Stimulated activated naive B cell treated with anti-CD40 and anti-IgM and Interleukin-4, amounts not matched to agents 10 μg/mL and 1 μg/mL and 100 μg/mL, for 72 hours (primary cell): ENCODE measurements around the gene UTP14C.

Source experiments
- ATAC-seq, 2 donors: fragments of 150-1000 bp; cut with Tn5 transposase; replicated peaks; 2 replicates each; pipeline ENCODE4 v1.10.0; 2021; ENCODE audit warnings: moderate library complexity in 1 of 2
- DNase-seq: peaks from one replicate; pipeline ENCODE4 v3.0.0; 2021
- H3K27ac Mint-ChIP-seq: one replicate; pipeline ENCODE4 v1.8.0; 2022; ENCODE audit warnings: mild to moderate bottlenecking, mixed read lengths
- H3K27me3 Mint-ChIP-seq, 2 donors: one replicate each; pipeline ENCODE4 v1.8.0; 2022; ENCODE audit warnings: mixed read lengths in 2 of 2
- H3K36me3 Mint-ChIP-seq, 2 donors: one replicate each; pipeline ENCODE4 v1.8.0; 2022; ENCODE audit warnings: mixed read lengths in 2 of 2, mild to moderate bottlenecking in 1 of 2
- H3K4me1 Mint-ChIP-seq, 2 donors: one replicate each; pipeline ENCODE4 v1.8.0; 2022; ENCODE audit warnings: mixed read lengths in 2 of 2, mild to moderate bottlenecking in 1 of 2
- H3K4me3 Mint-ChIP-seq, 2 donors: one replicate each; pipeline ENCODE4 v1.8.0; 2022; ENCODE audit warnings: mild to moderate bottlenecking in 2 of 2, mixed read lengths in 2 of 2, moderate library complexity in 1 of 2
- H3K9me3 Mint-ChIP-seq, 2 donors: one replicate each; pipeline ENCODE4 v1.8.0; 2022; ENCODE audit warnings: mixed read lengths in 2 of 2, mild to moderate bottlenecking in 1 of 2

Gene UTP14C

DNA sequence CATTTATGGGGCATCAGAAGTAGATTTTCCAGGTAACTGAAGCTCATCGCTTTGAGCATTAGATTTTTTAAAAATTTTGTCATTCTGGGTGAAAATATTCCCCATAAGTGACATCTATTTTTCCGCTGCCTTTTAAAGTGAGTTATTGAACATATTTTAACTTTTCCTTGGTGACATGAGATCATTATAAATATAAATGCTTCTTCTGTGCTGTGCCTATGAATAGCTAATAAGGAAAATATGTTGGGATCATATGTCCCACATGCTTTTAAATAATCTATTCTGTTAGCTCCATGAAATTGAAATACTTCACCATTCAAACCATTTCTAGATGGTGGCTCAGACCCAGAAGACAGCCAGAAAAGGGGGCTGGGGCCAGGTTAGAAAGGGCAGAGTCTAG lies 27.3 kb upstream of the UTP14C start:
- Mint-ChIP-seq H3K27me3 (peaks cover 23 to 56% of the 10 kb centered on the region in 2 donors), H3K9me3 (no peaks in the 10 kb centered on the region), H3K27ac (no peak overlapping the region), H3K36me3 (no peaks in the 10 kb centered on the region), H3K4me1 (peaks cover 0 to 1% of the 10 kb centered on the region in 2 donors), H3K4me3 (no peak overlapping the region)
- ATAC-seq (no peak), DNase-seq (no peak)

DNA sequence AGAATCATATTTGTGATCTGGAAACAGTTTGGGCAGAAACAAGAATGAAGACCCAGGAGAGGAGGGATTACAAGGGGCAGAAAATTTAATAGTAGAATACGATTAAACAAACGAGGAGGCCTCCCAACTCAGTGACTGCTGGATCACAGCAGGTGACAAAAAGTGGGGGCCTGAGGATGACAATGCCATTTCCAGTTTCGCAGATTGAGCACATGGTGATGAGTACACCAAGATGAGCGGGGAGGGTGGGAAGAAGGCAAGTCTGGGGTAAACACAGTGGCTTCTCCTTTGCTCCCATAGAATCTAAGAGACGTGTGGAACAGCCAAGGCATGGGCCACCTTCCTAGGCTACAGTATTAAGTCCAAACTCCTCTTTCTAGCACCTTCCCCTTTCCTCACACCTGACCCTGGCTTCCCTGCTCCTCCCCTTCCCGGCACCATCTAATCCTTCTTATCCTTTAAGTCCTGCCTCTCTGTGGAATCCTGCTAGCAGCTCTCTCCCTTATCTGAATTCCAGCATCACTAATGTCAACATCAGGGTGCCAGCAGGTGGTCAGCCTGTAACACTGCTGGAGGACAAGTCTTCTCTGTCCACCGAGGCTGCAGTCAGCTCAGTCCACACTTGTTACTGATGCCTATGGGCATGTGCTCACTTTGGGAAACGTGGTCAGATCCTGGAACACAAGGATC lies 26.7 kb upstream of the UTP14C start:
- DNase-seq (no peak), ATAC-seq (no peak)
- Mint-ChIP-seq H3K4me3 (no peak overlapping the region), H3K36me3 (no peaks in the 10 kb centered on the region), H3K27me3 (peaks cover 23 to 56% of the 10 kb centered on the region in 2 donors), H3K9me3 (no peaks in the 10 kb centered on the region), H3K27ac (no peak overlapping the region), H3K4me1 (peaks cover 0 to 1% of the 10 kb centered on the region in 2 donors)

DNA sequence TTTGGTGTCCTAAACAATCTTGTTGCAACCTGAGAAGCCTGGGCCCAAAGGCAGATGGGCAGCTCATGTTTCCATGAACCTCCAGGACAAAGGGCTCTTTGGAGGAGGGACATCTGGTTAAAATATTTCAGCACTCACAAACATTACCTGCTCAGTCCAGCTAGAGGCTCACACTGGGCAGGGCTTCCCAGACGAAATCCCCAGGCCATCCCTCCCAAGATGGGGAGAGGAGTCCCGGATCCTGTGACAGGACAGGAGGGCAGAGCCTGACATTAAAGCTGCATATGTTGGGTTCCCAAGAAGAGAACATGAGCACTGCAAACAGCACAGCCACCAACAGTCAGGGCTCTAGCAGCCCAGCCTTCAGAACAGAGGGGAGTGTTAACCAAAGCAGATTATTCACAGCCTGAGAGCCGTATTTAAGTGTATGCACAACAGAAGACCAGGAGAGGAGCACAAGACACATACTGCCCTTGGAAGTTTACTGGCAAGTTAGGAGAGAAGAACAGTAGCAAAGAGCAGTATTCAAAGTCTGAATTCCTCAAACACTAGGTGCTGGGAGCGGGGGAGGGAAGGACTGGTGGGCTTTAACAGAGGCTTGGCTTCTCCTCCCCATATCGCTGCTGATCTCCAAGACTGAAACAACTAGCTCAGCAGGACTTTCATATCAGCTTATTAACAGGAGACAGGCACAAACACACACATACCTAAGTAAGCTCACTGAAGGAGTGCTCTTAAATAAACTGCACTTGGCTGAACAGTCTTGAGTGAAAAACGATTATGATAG lies 25.6 kb upstream of the UTP14C start:
- Mint-ChIP-seq H3K27me3 (peaks cover 23 to 56% of the 10 kb centered on the region in 2 donors), H3K27ac (no peak overlapping the region), H3K4me1 (peaks cover 0 to 1% of the 10 kb centered on the region in 2 donors), H3K9me3 (no peaks in the 10 kb centered on the region), H3K36me3 (no peaks in the 10 kb centered on the region), H3K4me3 (no peak overlapping the region)
- ATAC-seq: no peak
- DNase-seq: no peak

DNA sequence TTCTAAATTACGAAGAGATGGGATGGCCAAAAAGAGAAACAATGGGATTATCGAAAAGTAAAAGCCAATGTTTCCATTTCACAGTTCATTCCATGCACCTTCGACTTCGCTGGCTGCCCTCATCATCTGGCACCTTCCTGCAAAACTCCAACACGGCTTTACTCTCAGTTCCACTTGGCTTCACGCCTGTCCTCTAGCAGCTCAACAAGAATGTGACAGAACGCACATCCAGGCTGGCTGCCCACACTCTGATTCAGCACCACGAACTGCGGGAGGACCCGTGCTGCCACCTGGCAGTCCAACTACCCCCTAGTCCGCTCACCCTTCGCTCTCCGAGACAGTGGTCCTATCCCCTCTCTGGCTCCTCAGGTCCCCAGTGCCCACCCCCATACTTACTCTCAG lies 25.0 kb upstream of the UTP14C start:
- H3K4me3 Mint-ChIP-seq: no peak overlapping the region
- H3K27me3 Mint-ChIP-seq: peaks cover 23 to 55% of the 10 kb centered on the region in 2 donors
- no peak for ATAC-seq
- H3K9me3 Mint-ChIP-seq: no peaks in the 10 kb centered on the region
- peaks cover 0 to 1% of the 10 kb centered on the region in 2 donors for H3K4me1 Mint-ChIP-seq
- H3K27ac Mint-ChIP-seq: no peak overlapping the region
- no peaks in the 10 kb centered on the region for H3K36me3 Mint-ChIP-seq
- no peak for DNase-seq

DNA sequence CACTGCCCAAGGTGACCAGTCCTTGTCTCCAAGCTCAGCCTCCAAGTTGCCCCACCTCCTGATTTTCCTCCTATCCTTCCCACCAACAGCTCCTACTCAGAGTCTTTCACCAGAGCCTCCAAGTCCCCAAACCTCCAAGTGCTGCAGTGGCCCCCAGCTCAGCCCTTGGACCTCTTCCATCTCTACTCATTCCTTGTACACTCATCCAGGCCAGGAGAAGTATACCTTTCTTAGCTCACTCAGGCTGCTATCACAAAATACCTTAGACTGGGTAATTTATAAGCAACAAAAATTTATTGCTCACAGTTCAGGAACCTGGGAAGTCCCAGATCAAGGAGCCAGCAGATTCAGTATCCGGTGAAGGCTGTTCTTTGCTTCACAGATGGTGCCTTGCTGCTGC lies 24.6 kb upstream of the UTP14C start:
- no peak overlapping the region for H3K4me3 Mint-ChIP-seq
- peaks cover 23 to 50% of the 10 kb centered on the region in 2 donors for H3K27me3 Mint-ChIP-seq
- ATAC-seq (no peak), DNase-seq (no peak)
- no peaks in the 10 kb centered on the region for H3K36me3 Mint-ChIP-seq
- H3K9me3 Mint-ChIP-seq: no peaks in the 10 kb centered on the region
- H3K4me1 Mint-ChIP-seq: peaks cover 0 to 1% of the 10 kb centered on the region in 2 donors
- H3K27ac Mint-ChIP-seq: no peak overlapping the region

DNA sequence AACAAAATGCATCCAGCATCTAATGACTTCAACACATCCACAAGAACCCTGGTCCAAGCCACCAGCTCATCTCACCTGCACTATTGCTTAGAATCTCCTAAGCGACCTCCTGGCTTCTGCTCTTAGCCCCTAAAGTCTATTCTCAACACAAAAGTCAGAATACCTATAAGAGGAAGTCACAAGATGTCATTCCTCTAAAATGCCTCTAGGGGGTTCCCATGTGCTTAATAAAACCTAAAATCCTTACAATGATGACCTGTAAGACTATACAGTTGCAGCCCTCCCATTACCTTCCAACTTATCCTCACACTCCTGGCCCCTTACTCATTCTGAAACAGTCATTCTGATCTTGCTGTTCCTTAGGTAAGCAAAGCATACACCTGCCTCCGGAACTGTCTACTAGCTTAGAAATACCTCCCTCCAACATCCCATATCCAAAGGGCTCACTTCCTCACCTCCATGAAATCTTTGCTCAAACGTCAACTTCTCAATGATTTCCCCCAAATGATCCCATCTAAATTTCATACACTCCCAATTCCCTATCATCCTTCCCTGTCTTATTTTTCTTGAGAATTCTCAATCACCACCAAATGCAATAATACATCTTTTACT lies 23.3 kb upstream of the UTP14C start:
- Mint-ChIP-seq H3K4me3 (no peak overlapping the region), H3K36me3 (no peaks in the 10 kb centered on the region), H3K27me3 (peaks cover 23 to 43% of the 10 kb centered on the region in 2 donors), H3K9me3 (no peaks in the 10 kb centered on the region), H3K4me1 (peaks cover 0 to 1% of the 10 kb centered on the region in 2 donors), H3K27ac (no peak overlapping the region)
- ATAC-seq: peak; percentile 84 to 87
- no peak for DNase-seq

DNA sequence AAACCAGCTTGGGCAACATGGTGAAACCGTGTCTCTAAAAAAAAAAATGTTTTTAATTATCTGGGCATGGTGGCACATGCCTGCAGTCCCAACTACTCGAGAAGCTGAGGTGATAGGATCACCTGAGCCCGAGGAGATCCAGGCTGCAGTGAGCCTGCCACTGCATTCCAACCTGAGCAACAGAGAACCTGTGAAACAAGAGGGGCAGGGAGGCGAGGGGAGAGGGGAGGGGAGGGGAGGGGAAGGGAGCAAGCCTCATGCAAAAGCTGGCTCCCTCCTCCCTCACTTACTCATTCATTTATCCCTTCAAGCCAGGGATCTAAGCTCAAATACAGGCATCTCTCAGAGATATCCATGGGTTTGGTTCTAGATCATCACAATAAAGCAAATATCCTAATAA lies 22.1 kb upstream of the UTP14C start:
- Mint-ChIP-seq H3K27me3 (peaks cover 30 to 43% of the 10 kb centered on the region in 2 donors), H3K4me3 (no peak overlapping the region), H3K9me3 (no peaks in the 10 kb centered on the region), H3K36me3 (no peaks in the 10 kb centered on the region), H3K4me1 (peaks cover 0 to 1% of the 10 kb centered on the region in 2 donors), H3K27ac (no peak overlapping the region)
- ATAC-seq (no peak), DNase-seq (no peak)

DNA sequence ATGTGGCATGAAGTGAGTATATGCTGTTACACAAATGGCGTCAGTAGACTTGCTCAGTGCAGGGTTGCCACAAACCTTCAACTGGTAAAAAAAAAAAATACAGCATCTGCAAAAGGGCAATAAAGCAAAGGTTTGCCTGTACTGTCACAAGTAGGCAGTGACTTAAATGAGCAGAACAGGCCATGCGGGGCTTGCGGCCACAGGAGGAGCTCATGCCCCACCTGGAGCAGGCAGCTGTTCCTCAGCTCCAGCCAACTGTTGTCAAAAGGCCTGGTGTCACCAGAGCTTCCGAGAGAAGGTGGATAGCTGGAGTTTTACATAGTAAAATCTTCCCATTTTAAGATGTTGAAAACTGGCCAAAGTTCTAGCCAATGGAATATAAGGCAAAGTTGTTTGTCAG lies 20.9 kb upstream of the UTP14C start:
- H3K9me3 Mint-ChIP-seq: no peaks in the 10 kb centered on the region
- H3K27ac Mint-ChIP-seq: no peak overlapping the region
- H3K27me3 Mint-ChIP-seq: peaks cover 29 to 42% of the 10 kb centered on the region in 2 donors
- H3K4me3 Mint-ChIP-seq: no peak overlapping the region
- no peak for DNase-seq
- H3K36me3 Mint-ChIP-seq: no peaks in the 10 kb centered on the region
- ATAC-seq: no peak
- H3K4me1 Mint-ChIP-seq: peaks cover 0 to 1% of the 10 kb centered on the region in 2 donors

DNA sequence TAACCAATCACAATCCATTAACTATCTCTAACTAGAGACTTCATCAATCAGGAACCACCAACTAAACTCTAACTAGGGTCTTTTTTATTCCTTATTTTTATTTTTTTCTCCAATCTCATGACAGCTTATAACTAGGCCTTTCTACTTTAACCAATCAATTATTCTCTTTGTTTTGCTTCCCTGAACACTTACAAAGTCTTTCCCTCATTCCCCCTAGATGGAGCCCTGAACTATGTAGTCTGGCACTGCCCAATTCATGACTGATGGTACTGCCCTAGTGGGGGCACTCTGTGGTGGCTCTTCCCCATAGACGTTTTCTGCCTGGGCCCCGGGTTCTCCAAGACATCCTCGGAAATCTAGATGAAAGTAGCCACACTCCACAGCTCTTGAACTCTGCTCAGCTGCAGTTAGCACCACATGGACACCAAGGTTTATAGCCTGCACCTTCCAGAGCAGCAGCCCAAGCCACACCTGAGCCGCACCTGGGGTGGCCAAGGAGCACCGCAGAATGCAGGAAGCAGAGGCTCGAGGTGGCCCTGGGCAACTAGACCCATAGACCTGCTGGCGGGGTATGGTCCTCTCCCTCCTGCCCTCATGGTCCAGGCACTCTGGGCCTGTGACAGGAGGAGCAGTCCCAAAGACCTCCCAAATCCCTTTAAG lies 19.9 kb upstream of the UTP14C start:
- H3K9me3 Mint-ChIP-seq: no peaks in the 10 kb centered on the region
- no peaks in the 10 kb centered on the region for H3K36me3 Mint-ChIP-seq
- H3K4me1 Mint-ChIP-seq: peaks cover 0 to 1% of the 10 kb centered on the region in 2 donors
- H3K27me3 Mint-ChIP-seq: peaks cover 27 to 40% of the 10 kb centered on the region in 2 donors
- DNase-seq: no peak
- peak in 1 of 2 donors; percentile 32 for ATAC-seq
- H3K4me3 Mint-ChIP-seq: no peak overlapping the region
- no peak overlapping the region for H3K27ac Mint-ChIP-seq

DNA sequence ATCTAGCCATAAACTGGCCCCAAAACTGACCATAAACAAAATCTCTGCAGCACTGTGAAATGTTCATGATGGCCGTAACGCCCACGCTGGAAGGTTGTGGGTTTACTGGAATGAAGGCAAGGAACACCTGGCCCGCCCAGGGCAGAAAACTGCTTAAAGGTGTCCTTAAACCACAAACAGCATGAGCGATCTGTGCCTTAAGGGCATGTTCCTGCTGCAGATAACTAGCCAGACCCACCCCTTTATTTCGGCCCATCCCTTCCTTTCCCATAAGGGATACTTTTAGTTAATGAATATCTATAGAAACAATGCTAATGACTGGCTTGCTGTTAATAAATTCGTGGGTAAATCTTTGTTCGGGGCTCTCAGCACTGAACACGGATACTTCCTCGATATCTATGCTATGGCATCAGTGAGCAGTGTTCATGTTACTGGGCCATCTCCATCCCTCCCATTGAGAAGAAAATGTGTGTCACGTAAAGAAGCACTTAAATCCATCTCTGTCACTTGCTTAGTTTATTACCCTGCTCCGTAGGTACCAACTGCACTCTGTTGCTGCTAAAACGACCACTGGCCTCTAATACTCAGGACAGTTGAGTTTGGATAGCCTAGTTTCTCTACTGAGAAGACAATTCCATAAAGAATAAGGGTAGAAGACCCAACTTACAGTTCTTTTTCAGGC lies 18.5 kb upstream of the UTP14C start:
- ATAC-seq (no peak), DNase-seq (no peak)
- Mint-ChIP-seq H3K36me3 (no peaks in the 10 kb centered on the region), H3K9me3 (no peaks in the 10 kb centered on the region), H3K4me1 (peaks cover 2 to 3% of the 10 kb centered on the region in 2 donors), H3K27me3 (peaks cover 25 to 45% of the 10 kb centered on the region in 2 donors), H3K27ac (no peak overlapping the region), H3K4me3 (no peak overlapping the region)

DNA sequence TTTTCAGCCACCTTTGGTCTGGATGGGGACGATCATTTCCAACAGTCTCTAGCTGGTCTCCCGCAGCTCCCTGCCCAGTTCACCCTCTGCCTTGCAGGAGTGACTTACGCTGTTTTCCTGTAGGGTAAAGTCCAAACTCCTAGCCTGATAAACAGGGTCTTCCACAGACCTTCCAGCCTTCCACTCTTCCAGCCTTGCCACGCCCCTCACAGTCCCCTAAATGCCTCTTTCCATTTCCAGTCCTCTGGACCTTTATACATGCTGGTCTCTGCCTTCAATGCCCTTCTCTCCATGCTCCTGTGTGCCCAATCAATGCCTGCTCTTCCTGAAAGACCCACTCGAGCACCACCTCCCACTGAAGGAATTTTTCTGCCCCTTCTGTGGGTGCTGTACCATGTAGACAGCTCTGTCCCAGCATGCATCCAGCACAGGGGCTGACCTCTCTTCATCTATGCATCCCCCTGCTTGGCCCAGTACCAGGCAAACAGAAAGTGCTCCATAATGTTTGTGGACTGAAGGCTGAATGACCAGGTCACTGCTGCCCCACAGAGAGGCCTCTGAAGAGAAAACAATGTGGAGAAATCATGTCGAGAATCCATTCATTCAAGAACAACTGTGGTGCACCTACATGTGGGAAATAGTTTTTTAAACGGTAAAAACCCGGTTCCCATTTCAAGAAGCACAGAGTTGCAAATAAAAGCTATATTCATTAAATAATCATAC lies 17.8 kb upstream of the UTP14C start:
- DNase-seq: no peak
- no peak overlapping the region for H3K27ac Mint-ChIP-seq
- peaks cover 5 to 7% of the 10 kb centered on the region in 2 donors for H3K4me1 Mint-ChIP-seq
- ATAC-seq: no peak
- peaks cover 26 to 46% of the 10 kb centered on the region in 2 donors for H3K27me3 Mint-ChIP-seq
- H3K36me3 Mint-ChIP-seq: no peaks in the 10 kb centered on the region
- no peaks in the 10 kb centered on the region for H3K9me3 Mint-ChIP-seq
- no peak overlapping the region for H3K4me3 Mint-ChIP-seq

DNA sequence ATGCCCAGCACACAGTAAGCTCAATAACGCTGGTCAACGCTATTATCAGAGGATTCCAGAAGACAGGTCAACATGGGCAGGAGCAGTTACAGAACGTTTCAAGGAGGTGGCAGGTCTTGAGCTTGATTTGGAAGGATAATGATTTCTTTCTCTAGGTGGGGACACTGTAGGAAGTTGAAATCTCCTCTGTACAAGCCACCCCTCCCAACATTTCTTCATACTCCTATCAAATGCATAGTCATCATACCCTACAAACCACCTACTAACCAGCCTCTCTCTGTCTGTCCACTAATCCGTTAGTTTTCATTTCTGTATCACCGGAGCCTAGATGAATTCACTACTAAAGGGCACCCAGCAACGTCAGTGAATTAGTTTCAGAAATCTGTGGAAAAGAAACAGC lies 14.5 kb upstream of the UTP14C start:
- H3K27me3 Mint-ChIP-seq: peaks cover 26 to 46% of the 10 kb centered on the region in 2 donors
- H3K4me3 Mint-ChIP-seq: peak overlapping the region in 1 of 2 donors; percentile 7
- peaks cover 0 to 2% of the 10 kb centered on the region in 2 donors for H3K36me3 Mint-ChIP-seq
- H3K4me1 Mint-ChIP-seq: peaks cover 5 to 7% of the 10 kb centered on the region in 2 donors
- H3K9me3 Mint-ChIP-seq: no peaks in the 10 kb centered on the region
- DNase-seq (no peak), ATAC-seq (no peak)
- H3K27ac Mint-ChIP-seq: no peak overlapping the region

DNA sequence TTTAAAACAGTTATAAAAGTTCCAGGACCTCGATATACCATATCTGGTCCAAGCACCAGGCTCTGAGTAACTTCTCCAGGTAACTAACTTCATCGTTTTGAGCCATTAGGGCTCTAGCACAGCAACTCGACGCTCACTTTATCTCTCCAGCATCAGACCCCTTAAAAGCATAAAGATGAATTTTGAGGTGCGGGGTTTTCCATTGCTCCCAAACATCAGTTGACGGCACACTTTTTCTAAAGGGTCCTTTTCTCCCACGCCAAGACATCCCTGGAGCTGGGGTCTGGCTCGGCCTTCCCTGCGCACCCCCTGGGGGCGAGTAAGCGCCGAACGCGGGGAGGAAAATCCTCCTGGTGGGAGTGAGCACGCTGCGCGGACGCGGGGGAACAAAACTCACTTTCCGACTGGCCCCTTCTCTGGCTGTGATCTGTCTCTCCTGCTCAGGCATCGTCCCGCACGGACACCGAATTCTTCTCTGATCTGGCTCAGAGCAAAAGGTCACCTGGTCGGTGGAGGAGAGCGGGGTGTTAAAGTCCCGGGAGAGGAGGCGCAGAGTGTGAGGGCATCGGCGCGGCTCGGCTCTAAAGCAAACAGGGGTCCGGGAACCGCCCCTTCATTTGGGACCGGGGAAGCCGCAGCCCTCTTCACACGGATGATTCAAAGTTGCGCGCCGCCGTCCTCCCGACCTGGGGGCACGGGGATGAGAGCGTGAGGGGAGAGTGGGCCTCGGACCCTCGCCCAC lies 13.4 kb upstream of the UTP14C start, which contains the start of gene ATP7B:
Gene ATP7B (minus strand): TSS at position 561 of the 742 bp plus-strand sequence. CDS start 113 bp downstream, at position 448.
- ATAC-seq (peak; percentile 6 to 16), DNase-seq (peak; percentile 9)
- no peaks in the 10 kb centered on the region for H3K9me3 Mint-ChIP-seq
- peaks cover 5 to 7% of the 10 kb centered on the region in 2 donors for H3K36me3 Mint-ChIP-seq
- peak within 1 kb of the TSS; percentile 97 for H3K27ac Mint-ChIP-seq
- H3K4me3 Mint-ChIP-seq: peak within 1 kb of the TSS; percentile 99 to 100
- peaks cover 26 to 45% of the 10 kb centered on the region in 2 donors for H3K27me3 Mint-ChIP-seq
- H3K4me1 Mint-ChIP-seq: peaks cover 8 to 13% of the 10 kb centered on the region in 2 donors
